Stimulated activated CD8-positive, alpha-beta memory T cell treated with anti-CD3 and anti-CD28 coated beads, Interleukin-2, amount 100 ng/mL, for 1 hour (primary cell): ENCODE data around the gene RRAD.

Experiments used
- DNase-seq, 2 donors: peaks; one replicate each; pipeline ENCODE4 v3.0.0-alpha.2; 2020; ENCODE audit warnings: low read depth in 2 of 2

RRAD gene

GRCh38 chr16:66881014-66881417, 44.3 kb downstream of the RRAD start:
- no peak for DNase-seq

- DNase-seq: peak; percentile 74 to 82
Observed at GRCh38 chr16:66880288-66881013, 44.9 kb downstream of the RRAD start, which contains the start of gene PDP2. Gene PDP2 (plus strand): TSS chr16:66880515. CDS start chr16:66884285, 3,770 bp downstream.

GRCh38 chr16:66878067-66878466, 47.3 kb downstream of the RRAD start:
- DNase-seq: no peak

- DNase-seq: no peak
Observed at GRCh38 chr16:66874079-66874775, 51.1 kb downstream of the RRAD start.

GRCh38 chr16:66873685-66874055, 51.7 kb downstream of the RRAD start:
- no peak for DNase-seq

GRCh38 chr16:66872943-66873684, 52.2 kb downstream of the RRAD start:
- DNase-seq: peak; percentile 79 to 80

- DNase-seq: no peak
Observed at GRCh38 chr16:66872559-66872942, 52.8 kb downstream of the RRAD start.

- no peak for DNase-seq
Observed at GRCh38 chr16:66871840-66872239, 53.5 kb downstream of the RRAD start.
